ENCODE results near the gene CSAD. TPM values are rescaled to one million over a fixed set of nuclear protein-coding genes. Genes with fewer than 3 reads are reported as not detected.
A peak's percentile ranks its signal among the peaks of the same experiment; 100 is the strongest.

CSAD gene
- total and polyA plus RNA-seq, 8 donors: 33.1 to 109 (median 93.3) TPM

DNA sequence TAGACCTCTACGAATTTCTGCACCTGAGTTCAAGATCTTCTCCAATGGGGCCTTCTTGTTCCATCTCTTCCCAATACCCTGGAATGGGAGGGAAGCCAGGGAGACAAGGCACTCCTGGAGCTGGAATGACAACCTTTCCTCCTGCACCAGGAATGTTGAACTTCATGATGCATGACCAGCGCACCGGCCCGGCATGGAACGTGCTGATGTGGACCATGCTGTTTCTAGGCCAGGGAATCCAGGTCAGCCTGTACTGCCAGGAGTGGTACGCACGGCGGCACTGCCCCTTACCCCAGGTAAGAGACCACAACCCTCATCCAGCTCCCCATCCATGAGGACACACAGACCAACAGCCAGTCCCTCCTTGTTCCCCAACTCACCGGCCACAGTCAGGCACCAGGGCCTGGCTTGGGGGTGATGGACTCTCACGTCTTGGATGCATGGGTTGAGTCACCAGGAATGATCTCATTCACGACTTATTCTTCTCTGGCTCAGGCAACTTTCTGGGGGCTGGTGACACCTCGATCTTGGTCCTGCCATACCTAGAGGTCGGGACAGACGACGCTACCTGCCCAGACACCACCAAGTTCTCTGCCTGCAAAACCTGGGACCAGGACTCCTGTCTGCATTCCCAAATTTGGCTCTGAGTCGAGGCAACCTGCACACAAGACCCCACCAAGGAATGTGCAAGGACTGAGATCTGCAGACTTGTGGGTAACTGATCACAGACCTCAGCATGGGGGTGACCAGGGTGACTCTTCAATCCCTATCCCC, 57.0 kb downstream of the CSAD start:
- no peak overlapping the region for H3K4me3 ChIP-seq
- TF ChIP-seq, protein P1, sequence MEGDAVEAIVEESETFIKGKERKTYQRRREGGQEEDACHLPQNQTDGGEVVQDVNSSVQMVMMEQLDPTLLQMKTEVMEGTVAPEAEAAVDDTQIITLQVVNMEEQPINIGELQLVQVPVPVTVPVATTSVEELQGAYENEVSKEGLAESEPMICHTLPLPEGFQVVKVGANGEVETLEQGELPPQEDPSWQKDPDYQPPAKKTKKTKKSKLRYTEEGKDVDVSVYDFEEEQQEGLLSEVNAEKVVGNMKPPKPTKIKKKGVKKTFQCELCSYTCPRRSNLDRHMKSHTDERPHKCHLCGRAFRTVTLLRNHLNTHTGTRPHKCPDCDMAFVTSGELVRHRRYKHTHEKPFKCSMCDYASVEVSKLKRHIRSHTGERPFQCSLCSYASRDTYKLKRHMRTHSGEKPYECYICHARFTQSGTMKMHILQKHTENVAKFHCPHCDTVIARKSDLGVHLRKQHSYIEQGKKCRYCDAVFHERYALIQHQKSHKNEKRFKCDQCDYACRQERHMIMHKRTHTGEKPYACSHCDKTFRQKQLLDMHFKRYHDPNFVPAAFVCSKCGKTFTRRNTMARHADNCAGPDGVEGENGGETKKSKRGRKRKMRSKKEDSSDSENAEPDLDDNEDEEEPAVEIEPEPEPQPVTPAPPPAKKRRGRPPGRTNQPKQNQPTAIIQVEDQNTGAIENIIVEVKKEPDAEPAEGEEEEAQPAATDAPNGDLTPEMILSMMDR (IDR thresholded peaks at IDR 0.05): no peak
- ATAC-seq (no peak), DNase-seq (no peak)
- H3K27me3 ChIP-seq: no peaks in the 10 kb centered on the region
- intact Hi-C loops (cut with DNase I): no loop called here
- H3K9me3 ChIP-seq: no peaks in the 10 kb centered on the region
- no peaks in the 10 kb centered on the region for H3K36me3 ChIP-seq
- no peak overlapping the region for H3K27ac ChIP-seq
- H3K4me1 ChIP-seq: no peaks in the 10 kb centered on the region

DNA sequence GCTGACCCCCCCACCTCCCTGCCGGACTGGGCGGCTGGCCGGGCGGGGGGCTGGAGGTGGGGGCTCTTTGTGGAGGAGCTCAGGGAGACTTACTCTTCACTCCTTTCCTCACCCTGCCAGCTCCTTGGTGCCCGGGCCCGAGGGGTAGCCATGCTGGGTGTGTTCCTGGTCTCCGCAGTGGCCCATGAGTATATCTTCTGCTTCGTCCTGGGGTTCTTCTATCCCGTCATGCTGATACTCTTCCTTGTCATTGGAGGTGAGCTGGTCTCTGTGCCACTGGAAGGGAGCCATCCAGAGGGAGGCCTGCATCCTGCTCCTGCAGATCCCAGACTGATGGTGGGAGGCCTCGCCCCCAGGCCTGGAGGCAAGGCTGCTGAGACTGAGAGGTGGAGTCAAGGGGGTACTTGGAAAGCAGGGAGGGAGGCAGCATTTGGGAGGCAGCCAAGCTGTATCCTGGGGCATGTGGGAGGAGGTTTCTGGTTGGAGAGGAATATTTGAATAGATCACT, 57.7 kb downstream of the CSAD start:
- ATAC-seq: no peak
- intact Hi-C loops (cut with DNase I): no loop called here
- Histone ChIP-seq H3K4me3 (no peak overlapping the region), H3K27me3 (no peaks in the 10 kb centered on the region), H3K9me3 (no peaks in the 10 kb centered on the region), H3K4me1 (no peaks in the 10 kb centered on the region), H3K36me3 (no peaks in the 10 kb centered on the region), H3K27ac (no peak overlapping the region)
- DNase-seq: peak in 1 of 4 donors; percentile 69
- TF ChIP-seq, protein P1 (IDR thresholded peaks at IDR 0.05): no peak

DNA sequence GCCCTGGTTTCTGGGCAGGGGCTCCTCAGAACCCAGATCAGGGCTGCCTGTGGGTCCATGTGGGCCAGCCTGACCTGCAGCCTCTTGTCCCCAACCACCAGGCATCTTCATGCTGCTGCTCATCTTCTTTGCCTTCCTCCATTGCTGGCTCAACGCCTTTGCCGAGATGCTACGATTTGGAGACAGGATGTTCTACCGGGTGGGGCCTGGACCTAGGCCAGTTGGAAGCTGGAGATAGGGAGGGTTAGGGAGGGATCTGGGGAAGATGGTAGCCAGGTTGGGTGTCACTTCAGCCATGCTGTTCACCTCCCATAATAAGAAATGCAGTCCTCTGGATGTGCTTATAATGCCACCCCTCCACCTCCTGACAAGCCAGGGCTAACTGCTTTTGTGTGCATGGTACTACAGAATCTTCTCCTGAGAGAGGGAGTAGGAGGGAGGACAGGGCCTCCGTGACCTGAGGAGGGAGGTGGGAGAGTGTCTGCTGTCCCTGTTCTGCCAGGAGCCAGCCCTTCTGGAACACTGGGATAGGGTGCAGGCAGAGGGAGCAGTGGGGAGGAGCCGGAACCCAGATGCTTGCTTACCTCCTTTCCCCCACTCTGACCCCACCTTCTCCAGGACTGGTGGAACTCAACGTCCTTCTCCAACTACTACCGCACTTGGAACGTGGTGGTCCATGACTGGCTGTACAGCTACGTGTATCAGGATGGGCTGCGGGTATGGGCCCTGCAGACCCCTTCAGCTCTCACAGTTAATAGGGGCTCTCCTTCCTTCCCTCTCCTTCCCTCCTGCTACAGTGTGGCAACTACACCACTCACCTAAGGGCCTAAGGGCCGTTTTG, 59.8 kb downstream of the CSAD start:
- no peaks in the 10 kb centered on the region for H3K27me3 ChIP-seq
- no peaks in the 10 kb centered on the region for H3K36me3 ChIP-seq
- no peak overlapping the region for H3K27ac ChIP-seq
- TF ChIP-seq, protein P1 (IDR thresholded peaks at IDR 0.05): no peak
- DNase-seq: no peak
- H3K4me1 ChIP-seq: no peaks in the 10 kb centered on the region
- no peak for ATAC-seq
- no peaks in the 10 kb centered on the region for H3K9me3 ChIP-seq
- no peak overlapping the region for H3K4me3 ChIP-seq
- intact Hi-C loops (cut with DNase I): no loop called here

DNA sequence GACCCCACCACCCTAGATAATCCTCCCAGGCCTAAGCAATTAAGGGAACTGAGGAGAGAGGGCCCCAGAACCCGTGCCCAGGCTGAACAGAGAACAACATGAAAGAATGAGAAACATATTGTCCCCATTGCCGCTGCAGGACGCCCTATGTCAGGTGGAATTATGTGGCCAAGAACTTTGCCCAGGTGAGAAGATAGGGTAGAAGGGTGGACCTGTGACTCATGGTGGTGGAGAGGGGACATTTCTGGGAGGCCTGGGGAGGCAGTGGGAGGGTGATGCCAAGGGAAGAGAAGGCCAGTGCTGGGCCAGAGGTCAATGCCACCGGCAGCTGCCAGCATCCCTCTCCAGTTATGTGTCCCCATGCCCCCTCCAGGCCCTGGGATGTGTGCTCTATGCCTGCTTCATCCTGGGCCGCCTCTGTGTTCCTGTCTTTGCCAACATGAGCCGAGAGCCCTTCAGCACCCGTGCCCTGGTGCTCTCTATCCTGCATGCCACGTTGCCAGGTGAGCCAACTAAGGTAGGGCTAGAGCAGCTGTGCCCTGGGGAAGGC, 61.9 kb downstream of the CSAD start:
- intact Hi-C loops (cut with DNase I): no loop called here
- Histone ChIP-seq H3K4me3 (no peak overlapping the region), H3K9me3 (no peaks in the 10 kb centered on the region), H3K27ac (no peak overlapping the region), H3K36me3 (no peaks in the 10 kb centered on the region), H3K4me1 (no peaks in the 10 kb centered on the region), H3K27me3 (no peaks in the 10 kb centered on the region)
- TF ChIP-seq, protein P1 (IDR thresholded peaks at IDR 0.05): no peak
- DNase-seq: no peak
- ATAC-seq: no peak
